A673 (cell line): ENCODE data around the gene ENOX2. TPM values are rescaled to one million over a fixed set of nuclear protein-coding genes. Genes with fewer than 3 reads are reported as not detected.

Experiments
- BruUV-seq: library from RNA; stranded (reverse); fragments of 400-500 nt; replicated peaks from 2 replicates; lab custom pipeline; 2021; lab: Mats Ljungman, UMichigan
- CTCF ChIA-PET: fragments of 300-600 bp; sonication (Branson Sonifier 250); formaldehyde crosslinking; loops from one replicate; lab custom pipeline; 2022; ENCODE audit warnings: antibody characterized with exemption; lab: Charles Lee
- POLR2A ChIA-PET: fragments of 300-600 bp; sonication (Branson Sonifier 250); formaldehyde crosslinking; loops from one replicate; lab custom pipeline; 2022; ENCODE audit warnings: antibody characterized with exemption; ENCODE audit not compliant: low non-redundant PET; lab: Charles Lee
- DNase-seq: peaks from one replicate; pipeline ENCODE4 v3.0.0-alpha.2; 2015; ENCODE audit warnings: low spot score
- H3K27ac ChIP-seq: fragments of 200-600 bp; sonication (generic); 2 replicates; pipeline ENCODE4 v1.5.1; 2016; ENCODE audit warnings: mixed run types, low read depth, mild to moderate bottlenecking, mixed read lengths, antibody characterized with exemption, low read length; ENCODE audit not compliant: poor library complexity, severe bottlenecking
- H3K27me3 ChIP-seq: fragments of 200-600 bp; sonication (generic); replicated peaks from 2 replicates; pipeline ENCODE4 v1.6.1; 2017; ENCODE audit warnings: mixed run types, low read depth, mild to moderate bottlenecking, mixed read lengths, antibody characterized with exemption, low read length; ENCODE audit not compliant: insufficient read depth, poor library complexity
- H3K36me3 ChIP-seq: fragments of 200-600 bp; sonication (generic); 2 replicates; pipeline ENCODE4 v1.6.1; 2016; ENCODE audit warnings: mixed run types, mild to moderate bottlenecking, mixed read lengths, antibody characterized with exemption, low read length; ENCODE audit not compliant: insufficient read depth, poor library complexity, severe bottlenecking
- H3K4me1 ChIP-seq: fragments of 200-600 bp; sonication (generic); 2 replicates; pipeline ENCODE4 v1.6.1; 2017; ENCODE audit warnings: mixed run types, mild to moderate bottlenecking, mixed read lengths, antibody characterized with exemption, low read length; ENCODE audit not compliant: insufficient read depth, poor library complexity, severe bottlenecking
- H3K4me3 ChIP-seq: fragments of 200-600 bp; sonication (generic); 2 replicates; pipeline ENCODE4 v1.5.1; 2016; ENCODE audit warnings: low read depth, mixed run types, mild to moderate bottlenecking, mixed read lengths, low read length; ENCODE audit not compliant: poor library complexity, severe bottlenecking
- H3K9me3 ChIP-seq: fragments of 200-600 bp; sonication (generic); 2 replicates; pipeline ENCODE4 v1.6.1; 2016; ENCODE audit warnings: mixed run types, low read depth, mild to moderate bottlenecking, mixed read lengths, antibody characterized with exemption, low read length; ENCODE audit not compliant: poor library complexity, severe bottlenecking
- CTCF ChIP-seq: fragments of 300-800, 200-600 bp; sonication (generic); conservative IDR thresholded peaks from 2 replicates; pipeline ENCODE4 v1.5.1; 2017; ENCODE audit warnings: low read depth, mild to moderate bottlenecking, antibody characterized with exemption, low read length, moderate library complexity, mixed read lengths
- EZH2 ChIP-seq: fragments of 200-600 bp; sonication (generic); IDR thresholded peaks from 2 replicates; pipeline ENCODE4 v1.6.1; 2017; ENCODE audit warnings: borderline replicate concordance, low read depth, mild to moderate bottlenecking, mixed read lengths, antibody characterized with exemption, low read length; ENCODE audit not compliant: poor library complexity, severe bottlenecking
- intact Hi-C: fragments of 100-400 bp; cut with micrococcal nuclease; formaldehyde crosslinking; loops from one replicate; pipeline ENCODE4 v1.10.0; 2022; ENCODE audit not compliant: unreplicated experiment
- total RNA-seq: library from RNA; stranded (reverse); gene quantifications from 2 replicates; pipeline ENCODE4 v1.2.3, GENCODE V29; 2021

Gene ENOX2
- total RNA-seq, 1 experiment from 2014 or later, result 12.9 TPM

DNA sequence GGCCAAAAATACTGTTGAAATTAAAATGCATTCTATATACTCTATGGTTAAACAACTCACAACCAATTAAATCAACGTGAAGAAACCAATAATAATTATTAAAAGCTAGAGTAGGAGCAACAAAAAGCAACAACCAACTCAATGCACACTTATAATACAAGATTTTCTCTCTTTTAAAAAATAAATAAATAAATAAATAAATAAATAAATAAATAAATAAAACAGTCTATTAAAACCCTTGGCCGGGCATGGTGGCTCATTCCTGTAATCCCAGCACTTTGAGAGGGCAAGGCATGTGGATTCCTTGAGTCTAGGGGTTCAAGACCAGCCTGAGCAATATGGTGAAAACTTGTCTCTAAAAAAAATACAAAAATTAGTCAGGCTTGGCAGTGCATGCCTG, 62.7 kb downstream of the ENOX2 start:
- Histone ChIP-seq H3K4me3 (no peak overlapping the region), H3K27ac (no peak overlapping the region), H3K36me3 (no peaks in the 10 kb centered on the region), H3K9me3 (no peaks in the 10 kb centered on the region), H3K4me1 (peaks cover 14% of the 10 kb centered on the region), H3K27me3 (no peaks in the 10 kb centered on the region)
- ChIA-PET CTCF (no interaction called here), POLR2A (no interaction called here)
- DNase-seq, result no peak
- TF ChIP-seq EZH2 (no peak), CTCF (no peak)
- intact Hi-C loops, result no loop called here
- BruUV-seq, result no TSS peak

- BruUV-seq, result no TSS peak
- Histone ChIP-seq H3K27ac (no peak overlapping the region), H3K36me3 (no peaks in the 10 kb centered on the region), H3K27me3 (no peaks in the 10 kb centered on the region), H3K4me1 (peaks cover 12% of the 10 kb centered on the region), H3K9me3 (no peaks in the 10 kb centered on the region), H3K4me3 (no peak overlapping the region)
- intact Hi-C loops, result no loop called here
- CTCF ChIA-PET, result no interaction called here
- no peak for DNase-seq
- POLR2A ChIA-PET, result no interaction called here
- TF ChIP-seq EZH2 (no peak), CTCF (no peak)
Observed at GRCh38 chrX:130836447-130836846, 66.6 kb downstream of the ENOX2 start.

DNA sequence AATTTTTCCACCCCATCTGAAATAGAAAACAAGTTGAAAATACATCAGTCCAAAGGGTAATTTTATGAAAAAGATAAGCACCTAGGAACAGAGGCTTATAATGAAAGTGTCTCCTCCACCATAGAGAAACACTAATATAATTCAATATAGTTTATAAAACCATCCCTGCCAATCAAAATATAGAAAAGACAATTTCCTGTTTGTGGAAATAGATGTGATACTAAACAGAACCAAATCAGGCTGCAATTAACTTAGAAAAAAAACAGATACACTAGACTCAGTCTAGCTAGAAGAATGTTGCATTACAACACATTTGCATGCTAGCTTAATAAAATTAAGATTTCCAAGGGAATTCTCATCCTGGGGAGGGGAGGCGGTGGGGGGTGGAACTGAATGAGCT, 68.2 kb downstream of the ENOX2 start:
- no peak overlapping the region for H3K27ac ChIP-seq
- no peak for DNase-seq
- ChIA-PET CTCF (no interaction called here), POLR2A (no interaction called here)
- BruUV-seq, result no TSS peak
- TF ChIP-seq EZH2, result no peak
- TF ChIP-seq CTCF, result no peak
- no peak overlapping the region for H3K4me3 ChIP-seq
- intact Hi-C loops, result no loop called here
- H3K27me3 ChIP-seq, result no peaks in the 10 kb centered on the region
- H3K36me3 ChIP-seq, result no peaks in the 10 kb centered on the region
- no peaks in the 10 kb centered on the region for H3K9me3 ChIP-seq
- peaks cover 7% of the 10 kb centered on the region for H3K4me1 ChIP-seq
